ENCODE measurements around the gene NR4A1.
A peak's percentile ranks its signal among the peaks of the same experiment; 100 is the strongest.

The NR4A1 gene

DNA sequence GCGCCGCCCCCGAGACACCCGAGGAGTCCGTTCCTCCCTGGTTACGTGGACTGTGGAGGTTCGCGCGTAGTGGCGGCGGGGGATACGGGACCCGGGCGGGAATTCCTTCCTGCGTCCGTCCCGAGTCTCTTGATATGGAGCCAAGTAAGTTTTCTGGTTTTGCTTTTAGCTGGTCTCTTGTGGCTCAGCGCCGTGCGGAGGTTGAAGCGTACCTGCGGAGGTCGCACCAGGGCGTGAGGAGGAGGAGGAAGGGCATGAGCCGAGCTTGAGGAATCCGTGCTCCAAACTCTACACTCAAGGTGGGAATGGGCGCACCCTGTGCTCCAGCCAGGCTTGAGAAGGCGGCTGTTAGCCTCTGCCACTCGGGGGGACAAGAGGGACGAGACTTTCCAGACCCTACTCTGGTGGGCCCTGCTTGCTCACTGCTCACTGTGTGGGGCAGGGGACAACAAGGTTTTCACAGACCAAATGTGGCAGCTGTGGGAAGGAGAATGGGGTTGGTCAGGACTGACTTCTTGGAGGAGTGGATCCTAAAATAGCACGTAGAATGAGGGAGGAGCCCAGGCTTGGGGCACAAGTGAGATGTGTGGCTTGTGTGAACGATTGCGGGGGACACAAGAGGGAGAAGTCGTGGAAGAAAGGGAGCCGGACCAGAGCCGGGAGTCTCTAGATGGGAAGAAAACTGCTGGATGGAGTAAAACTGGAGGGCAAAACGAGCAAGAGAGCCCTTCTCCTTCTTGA, 19.1 kb downstream of the NR4A1 start:
- DNase-seq (ENCODE audit: extremely low spot score, insufficient read length, low read depth) (no peak), FAIRE-seq (peak; percentile 35)

DNA sequence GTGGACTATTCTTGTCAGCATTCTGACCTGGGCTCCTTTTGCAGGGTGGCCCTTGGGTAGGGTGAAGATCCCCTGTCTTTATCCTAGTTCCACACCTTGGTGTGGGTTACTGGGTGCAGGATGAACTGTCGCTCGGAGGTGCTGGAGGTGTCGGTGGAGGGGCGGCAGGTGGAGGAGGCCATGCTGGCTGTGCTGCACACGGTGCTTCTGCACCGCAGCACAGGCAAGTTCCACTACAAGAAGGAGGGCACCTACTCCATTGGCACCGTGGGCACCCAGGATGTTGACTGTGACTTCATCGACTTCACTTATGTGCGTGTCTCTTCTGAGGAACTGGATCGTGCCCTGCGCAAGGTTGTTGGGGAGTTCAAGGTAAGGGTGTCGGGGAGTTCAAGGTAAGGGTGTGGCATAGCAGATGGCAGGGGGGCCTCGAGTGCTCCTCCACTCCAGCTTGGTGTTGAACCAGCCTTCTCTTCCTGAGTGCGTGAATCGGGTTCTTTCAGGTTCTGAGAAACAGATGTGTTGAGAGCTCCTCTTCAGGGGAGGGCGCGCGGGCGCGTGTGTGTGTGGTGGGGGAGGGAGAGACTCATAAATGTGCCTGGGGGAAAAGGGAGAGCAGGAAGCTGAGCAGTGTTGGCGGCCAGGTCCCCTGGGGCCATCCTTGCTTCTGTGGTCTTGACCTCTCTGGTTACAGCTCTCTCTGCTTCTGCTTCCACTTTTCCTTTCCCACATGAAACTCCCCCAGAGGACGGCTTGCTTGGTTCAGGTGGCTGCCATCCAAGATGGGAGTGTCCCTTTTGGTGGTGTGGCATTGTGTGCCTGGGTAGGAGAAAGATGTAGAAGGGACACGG, 22.5 kb downstream of the NR4A1 start:
- FAIRE-seq = peak; percentile 80
- DNase-seq (ENCODE audit: extremely low spot score, insufficient read length, low read depth) = no peak

DNA sequence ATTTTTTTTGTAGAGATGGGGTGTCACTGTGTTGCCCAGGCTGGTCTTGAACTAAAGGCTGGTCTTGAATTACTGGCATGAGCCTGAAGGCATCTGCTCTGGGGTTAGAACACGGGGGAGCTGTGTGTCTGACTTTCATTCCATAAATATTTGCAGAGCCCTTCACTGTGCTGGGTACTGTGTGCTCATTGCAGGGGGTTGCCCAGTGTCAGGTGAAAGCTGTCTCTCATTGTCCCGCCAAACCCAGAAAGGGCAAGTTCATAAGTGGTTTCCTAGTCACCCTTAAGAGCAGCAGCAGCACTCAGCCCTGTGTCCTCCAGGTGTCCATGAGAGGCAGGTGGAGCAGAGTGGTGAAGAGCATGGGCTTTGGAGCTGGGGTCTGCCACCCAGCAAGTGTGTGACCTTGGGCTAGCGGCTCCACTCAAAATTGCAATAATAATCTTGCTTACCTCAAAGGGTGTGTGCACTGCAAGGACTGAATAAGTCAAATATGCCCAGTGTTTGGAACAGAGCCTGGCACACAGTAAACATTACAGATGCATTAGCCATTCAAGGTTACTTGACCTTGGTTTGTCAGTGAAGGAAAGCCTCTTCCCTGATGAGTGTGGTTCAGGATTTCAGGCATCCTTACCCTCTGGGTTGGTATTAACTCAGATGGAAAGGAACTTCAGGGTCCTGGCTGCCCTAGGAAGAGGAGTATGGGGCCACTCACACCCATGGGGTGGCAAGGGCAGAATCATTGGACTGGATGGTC, 23.9 kb downstream of the NR4A1 start:
- FAIRE-seq (no peak), DNase-seq (ENCODE audit: extremely low spot score, insufficient read length, low read depth) (no peak)

DNA sequence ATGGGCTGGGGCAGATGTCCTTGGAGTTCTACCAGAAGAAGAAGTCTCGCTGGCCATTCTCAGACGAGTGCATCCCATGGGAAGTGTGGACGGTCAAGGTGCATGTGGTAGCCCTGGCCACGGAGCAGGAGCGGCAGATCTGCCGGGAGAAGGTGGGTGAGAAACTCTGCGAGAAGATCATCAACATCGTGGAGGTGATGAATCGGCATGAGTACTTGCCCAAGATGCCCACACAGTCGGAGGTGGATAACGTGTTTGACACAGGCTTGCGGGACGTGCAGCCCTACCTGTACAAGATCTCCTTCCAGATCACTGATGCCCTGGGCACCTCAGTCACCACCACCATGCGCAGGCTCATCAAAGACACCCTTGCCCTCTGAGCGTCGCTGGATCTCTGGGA, 25.6 kb downstream of the NR4A1 start:
- FAIRE-seq (no peak), DNase-seq (ENCODE audit: extremely low spot score, insufficient read length, low read depth) (no peak)

DNA sequence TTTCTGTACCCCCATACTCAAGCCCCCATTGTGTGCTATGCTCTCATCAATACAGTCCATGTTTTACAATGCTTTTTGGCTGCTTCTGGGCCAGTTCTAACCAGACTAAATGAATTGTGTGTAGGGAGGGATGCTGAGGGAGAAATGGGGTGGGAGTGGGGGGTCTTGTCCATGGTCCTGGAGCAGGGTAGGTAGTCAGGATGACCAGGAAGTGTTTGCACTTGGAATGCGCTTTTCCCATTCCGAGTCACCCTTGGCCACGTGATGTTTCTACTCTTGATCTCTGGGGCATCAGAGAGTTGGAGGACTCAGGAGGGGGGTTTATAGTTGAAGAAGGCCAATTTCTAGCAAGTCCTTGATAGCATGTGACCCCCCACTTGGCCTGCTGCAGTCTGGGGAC, 27.0 kb downstream of the NR4A1 start:
- DNase-seq (ENCODE audit: extremely low spot score, insufficient read length, low read depth) = no peak
- no peak for FAIRE-seq

DNA sequence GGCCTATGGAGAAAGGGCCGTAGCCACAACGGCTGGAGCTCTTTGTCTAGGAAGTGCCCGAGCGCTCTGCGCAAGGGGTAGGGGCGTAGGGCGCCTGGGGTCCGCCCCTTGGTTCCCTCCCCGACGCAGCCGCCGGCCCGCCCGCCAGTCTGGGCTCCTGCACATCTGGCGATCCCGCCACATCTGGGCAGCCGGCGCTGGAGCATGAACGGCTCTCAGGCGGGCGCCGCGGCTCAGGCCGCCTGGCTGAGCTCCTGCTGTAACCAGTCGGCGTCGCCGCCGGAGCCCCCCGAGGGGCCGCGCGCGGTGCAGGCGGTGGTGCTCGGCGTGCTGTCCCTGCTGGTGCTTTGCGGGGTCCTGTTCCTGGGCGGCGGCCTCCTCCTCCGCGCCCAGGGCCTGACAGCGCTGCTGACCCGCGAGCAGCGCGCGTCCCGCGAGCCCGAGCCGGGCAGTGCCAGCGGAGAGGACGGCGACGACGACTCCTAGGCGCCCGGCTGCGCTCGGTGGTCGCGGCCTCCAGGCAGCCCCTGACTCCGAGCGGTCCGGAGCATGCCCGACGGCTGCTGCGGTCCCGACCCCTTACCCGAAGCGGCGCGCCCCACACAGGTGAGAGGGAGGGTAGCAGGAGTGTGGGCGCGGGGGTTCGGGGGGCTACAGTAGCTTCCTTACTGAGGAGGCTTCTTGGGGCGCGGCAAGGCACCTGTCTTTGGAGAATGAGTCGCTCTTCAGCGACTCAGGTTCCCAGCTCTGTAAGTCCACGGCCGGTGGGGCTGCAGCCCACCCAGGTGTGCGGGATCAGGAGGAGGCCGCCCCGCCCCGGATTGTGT, 28.5 kb downstream of the NR4A1 start, which contains the start of gene SMIM41:
Gene SMIM41 (plus strand): TSS at position 129 of the 827 bp plus-strand sequence. CDS start 76 bp downstream, at position 205.
- DNase-seq (ENCODE audit: extremely low spot score, insufficient read length, low read depth) (no peak), FAIRE-seq (no peak)

DNA sequence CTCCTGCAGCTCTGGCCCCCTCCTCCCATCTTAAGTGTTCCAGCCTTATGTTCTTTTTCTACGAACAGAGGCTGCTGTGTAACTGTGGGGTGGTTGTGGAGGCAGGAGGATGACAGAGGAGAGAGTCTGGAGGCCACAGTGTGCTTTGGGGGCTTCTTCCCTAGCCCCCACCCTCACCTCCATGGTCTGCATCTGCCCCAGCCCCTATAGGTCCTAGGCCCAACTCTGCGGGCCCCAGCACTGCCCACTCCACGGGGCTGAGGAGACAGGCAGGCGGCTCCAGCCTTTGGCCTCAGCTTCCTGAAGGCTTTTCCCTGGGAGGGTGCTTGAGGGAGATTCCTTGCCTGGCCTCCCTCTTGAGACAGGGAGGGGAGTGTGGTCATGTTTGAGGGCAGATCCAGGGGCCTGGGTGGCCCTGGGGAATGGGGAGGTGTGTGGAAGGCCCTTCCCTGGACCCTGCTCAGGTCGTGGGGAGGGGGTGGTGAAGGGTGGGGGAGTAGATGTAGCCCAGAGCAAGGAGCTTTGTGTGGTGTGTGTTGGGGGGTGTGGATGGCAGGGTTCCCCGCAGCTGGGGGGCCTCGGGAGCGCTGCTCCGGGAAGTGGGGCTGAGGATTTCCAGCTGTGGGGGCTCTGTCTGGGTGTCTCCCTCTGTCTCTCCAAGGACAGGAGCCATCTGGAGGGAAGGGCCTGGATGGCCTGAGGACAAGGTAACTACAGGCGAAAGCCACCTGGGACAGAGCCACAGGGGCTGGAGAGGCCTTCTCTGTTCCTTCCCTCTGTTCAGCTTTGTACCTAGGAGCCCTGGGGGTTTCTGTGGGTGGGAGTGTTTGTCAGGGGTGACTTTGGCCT, 29.4 kb downstream of the NR4A1 start:
- FAIRE-seq = no peak

DNA sequence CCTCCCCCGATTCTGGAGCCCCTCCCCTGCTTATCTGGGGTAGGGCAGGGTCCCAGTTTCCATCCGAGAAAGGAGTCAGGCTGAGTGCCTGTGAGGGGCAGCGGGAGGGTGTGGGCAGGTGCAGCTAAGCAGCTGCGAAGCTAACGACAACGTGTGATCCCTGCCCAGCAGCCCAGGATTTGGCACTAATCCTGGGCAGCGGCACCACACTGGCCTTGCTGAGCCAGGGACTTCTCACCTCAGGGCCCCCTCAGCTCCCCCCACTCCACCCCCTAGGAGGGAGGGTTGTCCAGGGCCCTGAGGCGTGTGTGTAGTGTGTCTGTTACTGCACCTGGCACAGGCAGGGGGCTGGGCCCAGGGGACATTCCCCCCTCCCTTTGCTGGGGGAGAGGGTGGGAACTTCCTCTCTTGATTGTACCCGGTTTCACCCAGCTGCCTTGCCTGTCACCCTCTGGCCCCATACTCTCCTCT, 30.1 kb downstream of the NR4A1 start:
- FAIRE-seq (peak; percentile 74), DNase-seq (ENCODE audit: extremely low spot score, insufficient read length, low read depth) (no peak)

More for the DNA sequence above, 29.4 kb downstream of the NR4A1 start:
- no peak for DNase-seq (ENCODE audit: extremely low spot score, insufficient read length, low read depth)

DNA sequence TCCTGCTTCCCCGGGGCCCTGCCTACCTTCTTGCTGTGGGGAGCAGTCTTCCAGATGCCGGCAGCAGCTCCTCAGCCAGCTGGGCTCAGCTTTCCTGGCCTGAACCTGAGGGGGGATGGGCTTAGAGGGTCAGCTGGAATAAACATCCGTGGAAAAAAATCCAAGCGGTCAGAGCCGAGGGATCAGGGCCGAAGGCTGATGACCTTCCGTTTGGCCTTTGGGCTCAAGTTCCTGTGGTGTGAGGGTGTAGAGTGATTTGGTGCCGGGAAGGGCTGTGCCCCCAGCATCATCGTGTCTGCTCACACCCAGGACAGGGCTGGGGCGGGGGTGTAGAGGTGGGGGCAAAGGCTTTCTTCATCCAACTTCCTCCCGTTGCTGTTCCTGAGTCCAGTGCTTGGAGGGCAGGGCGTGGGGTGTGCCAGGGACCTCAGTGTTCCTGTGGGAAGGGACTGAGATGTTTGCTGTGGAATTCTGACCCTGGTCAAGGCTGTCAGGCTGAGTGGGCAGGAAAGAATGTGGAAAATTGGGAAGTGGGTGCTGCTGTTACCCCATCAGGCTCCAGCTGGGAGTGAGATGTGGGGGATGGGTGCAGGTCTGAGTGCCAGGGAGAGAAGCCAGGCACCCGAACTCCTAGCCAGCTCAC, 30.9 kb downstream of the NR4A1 start:
- DNase-seq (ENCODE audit: extremely low spot score, insufficient read length, low read depth) (no peak), FAIRE-seq (no peak)

DNA sequence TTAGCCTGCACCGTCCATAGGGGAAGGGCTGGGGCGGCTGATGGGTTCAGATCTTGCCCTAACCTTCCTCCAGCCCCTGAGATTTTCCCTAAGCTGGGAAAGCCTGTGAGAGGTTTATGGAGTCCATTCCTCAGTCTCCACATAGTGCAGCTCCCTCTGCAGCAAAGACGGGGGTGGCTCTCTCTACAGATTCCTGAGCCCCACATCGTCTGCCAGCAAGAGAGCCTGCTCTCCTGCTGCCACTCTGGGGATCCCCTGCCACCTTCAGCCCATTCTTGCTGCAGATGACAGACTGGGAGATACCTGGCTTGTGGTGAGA, 31.4 kb downstream of the NR4A1 start:
- DNase-seq (ENCODE audit: extremely low spot score, insufficient read length, low read depth) (no peak), FAIRE-seq (no peak)

DNA sequence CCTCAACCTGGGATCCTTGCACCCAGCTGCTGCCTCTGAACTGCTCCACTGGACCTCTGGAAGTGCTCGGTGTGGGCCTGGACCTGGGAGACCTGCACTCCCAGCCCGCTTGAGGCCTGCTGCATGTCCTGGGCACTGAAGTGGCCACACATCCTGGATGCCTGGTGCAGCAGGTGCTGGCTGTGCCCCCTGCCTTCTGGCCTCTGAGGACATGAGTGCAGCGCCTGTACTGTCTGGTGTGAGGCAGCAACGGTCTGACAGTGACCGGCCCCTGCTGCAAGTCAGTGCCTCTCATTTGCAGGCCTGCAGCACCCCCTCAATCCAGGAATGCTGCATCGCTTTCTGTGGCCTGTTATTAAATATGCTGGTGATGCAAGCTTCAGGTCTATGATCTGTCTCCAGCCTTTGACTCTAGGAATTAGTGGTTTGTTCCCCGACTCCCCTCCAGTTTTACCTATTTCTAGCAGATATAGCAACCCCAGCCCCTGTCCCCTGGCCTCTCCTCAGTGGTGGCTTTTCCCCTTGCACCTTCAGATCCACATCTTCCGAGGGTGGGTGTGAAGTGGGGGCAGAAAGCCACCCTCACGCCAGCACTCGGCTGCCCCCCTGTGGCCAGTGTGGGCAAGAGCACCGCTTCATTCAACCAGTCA, 31.9 kb downstream of the NR4A1 start:
- peak; percentile 94 for FAIRE-seq

DNA sequence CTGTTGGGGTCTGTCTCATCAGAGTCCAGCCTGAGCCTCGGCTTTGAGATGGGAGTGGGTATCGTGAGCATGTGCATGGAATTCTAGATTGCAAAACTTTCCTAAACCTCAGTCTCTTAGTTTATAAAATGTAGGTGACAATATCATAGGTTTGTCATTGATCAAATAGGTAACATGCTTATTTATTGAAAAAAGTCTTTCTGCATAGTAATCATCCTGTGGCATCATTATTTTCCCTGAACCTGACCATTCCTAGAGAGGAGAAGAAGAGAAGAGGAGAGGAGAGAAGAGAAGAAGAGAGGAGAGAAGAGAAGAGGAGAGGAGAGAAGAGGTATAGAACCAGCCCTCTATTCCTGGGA, 32.4 kb downstream of the NR4A1 start:
- FAIRE-seq = no peak
- no peak for DNase-seq (ENCODE audit: extremely low spot score, insufficient read length, low read depth)

More for the DNA sequence above, 31.9 kb downstream of the NR4A1 start:
- DNase-seq (ENCODE audit: extremely low spot score, insufficient read length, low read depth) = peak; percentile 69

DNA sequence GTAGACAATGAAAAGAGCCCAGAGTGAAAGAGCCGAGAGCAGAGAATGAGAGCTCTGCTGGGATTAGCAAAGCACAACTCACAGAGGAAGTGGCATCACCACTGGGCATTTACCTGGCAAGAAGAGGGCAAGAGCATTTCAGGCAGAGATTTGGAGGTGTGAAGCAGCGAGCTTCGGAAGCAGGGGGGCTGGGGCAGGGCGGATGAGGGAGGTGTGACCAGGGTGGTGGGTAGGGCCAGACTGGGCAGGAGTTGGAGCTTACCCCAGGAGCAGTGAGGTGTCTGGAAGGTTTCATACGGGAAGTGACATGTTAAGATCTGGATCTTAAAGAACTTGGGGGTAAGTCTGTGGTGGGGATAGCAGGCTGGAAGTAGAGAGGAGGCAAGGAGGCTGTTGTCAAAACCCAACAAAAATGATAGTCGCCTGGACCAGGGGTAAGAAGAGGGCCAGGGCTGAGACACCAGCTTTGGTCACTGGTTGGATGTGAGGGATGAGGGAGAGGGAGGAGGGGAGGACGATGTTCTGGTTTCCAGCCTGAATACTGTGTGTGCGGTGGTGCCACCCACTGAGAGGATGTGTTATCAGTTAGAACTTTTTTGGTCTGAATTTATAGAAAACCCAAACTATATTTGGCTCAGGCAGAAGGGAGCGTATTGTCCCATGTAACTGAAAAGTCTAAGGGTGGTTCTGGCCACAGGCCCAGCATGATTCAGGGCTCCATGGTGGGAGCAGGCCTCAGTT, 33.4 kb downstream of the NR4A1 start:
- FAIRE-seq = no peak

DNA sequence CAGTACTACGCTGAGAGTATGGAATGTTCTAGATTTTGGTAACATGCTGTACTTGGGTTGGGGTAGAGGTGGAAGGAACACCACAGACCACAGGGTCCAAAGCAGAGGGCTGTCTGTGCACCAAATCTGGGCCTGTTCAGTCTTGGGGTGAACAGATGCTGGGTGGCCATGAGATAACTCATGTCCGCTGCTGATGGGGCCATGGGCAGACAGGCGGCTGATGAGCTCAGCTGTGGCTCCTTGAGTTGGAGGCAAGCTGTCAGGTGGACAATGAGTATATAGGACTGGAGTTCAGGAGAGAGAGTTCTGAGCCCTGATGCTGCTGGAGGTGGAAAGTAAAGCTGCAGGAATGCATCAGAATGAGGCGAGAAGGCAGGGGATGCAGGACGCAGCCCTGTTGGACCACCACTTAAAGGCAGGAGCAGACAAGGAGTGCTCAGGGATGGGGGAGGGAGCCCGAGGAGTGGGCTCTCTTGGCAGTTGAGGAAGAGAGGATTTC, 34.5 kb downstream of the NR4A1 start:
- FAIRE-seq (no peak), DNase-seq (ENCODE audit: extremely low spot score, insufficient read length, low read depth) (no peak)

More for the DNA sequence above, 33.4 kb downstream of the NR4A1 start:
- DNase-seq (ENCODE audit: extremely low spot score, insufficient read length, low read depth) = no peak

DNA sequence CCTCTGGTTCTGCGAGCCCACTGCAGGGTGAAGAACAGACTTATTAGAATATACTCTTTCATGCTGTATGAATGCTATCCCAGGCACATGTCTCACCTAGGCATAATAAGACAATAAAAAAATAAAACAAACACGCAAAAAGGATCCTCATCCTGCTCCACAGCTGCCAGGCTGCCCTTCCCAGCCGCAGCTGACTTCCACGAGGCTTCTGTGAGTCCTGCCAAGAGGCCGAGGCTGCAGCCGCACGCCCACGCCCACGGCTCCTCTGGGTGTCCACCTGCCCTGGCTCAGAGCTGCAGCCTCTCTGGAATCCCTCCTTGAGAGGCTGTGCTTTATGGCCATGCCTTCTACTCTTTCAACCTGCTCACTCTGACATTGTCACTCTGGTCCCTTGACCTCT, 35.1 kb downstream of the NR4A1 start:
- DNase-seq (ENCODE audit: extremely low spot score, insufficient read length, low read depth) (no peak), FAIRE-seq (no peak)

DNA sequence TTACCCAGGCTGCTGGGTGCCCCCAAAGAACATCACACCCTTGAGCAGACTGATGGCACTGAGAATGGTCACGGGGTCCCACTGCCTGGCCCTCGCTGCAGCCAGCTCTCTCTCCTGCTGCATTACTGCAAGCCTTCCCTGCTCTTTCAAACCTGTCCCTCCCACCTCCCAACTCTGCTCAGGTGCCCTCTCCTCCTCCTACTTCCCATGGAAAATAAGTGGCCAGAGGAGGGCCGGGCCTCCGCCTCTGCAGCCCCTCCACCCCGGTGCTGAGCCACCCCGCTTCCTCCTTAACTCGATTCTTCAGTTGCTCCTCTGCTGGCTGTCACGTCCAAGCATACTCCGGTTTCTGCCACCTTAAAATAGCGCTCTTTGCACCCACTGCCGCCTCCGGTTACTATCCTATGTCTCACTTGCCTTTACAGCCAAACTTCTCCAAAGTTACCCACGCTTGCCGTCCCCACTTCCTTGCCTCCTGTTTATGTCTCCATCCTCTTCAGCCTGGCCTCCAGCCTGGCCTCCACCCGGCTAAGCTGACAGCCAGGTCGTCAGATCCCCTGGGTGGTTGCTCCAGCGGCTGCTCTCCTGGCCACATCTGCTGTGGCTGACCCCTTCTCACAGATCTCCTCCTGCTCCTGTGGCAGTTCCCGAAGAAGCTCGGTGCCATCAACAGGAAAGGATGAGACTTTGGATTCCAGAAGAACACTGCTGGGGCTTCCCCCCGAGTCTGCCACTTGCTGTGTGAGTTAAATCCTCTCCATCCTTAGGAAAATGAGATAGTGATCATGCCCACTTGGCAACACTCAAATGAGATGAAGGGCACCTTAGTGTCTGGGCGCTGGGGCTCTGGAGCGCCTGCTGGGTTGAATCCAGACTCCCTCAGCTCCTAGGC, 35.9 kb downstream of the NR4A1 start:
- FAIRE-seq (no peak), DNase-seq (ENCODE audit: extremely low spot score, insufficient read length, low read depth) (no peak)

Data from GM18507 (cell line).